GM12891 (cell line): ENCODE results near the gene ARHGAP26.

Source experiments
- DNase-seq: peaks from one replicate; pipeline ENCODE4 v3.0.0; 2011; ENCODE audit warnings: low spot score; ENCODE audit not compliant: insufficient read length
- FAIRE-seq: peaks from 2 replicates; lab custom pipeline; 2011; peaks lifted over from hg19 to GRCh38; lab: Jason Lieb, UNC
- PAX5 ChIP-seq: IDR thresholded peaks from 2 replicates; pipeline ENCODE4 v1.6.1; 2011; ENCODE audit warnings: low read length, moderate library complexity, mild to moderate bottlenecking; ENCODE audit not compliant: insufficient read depth, severe bottlenecking
- POLR2A ChIP-seq: IDR thresholded peaks from 2 replicates; pipeline ENCODE4 v1.6.1; 2011; ENCODE audit warnings: low read depth, low read length, control low read depth
- POLR2AphosphoS5 ChIP-seq: IDR thresholded peaks from 2 replicates; pipeline ENCODE4 v1.6.1; 2011; ENCODE audit warnings: low read depth, low read length, control low read depth
- POU2F2 ChIP-seq: IDR thresholded peaks from 2 replicates; pipeline ENCODE4 v1.6.1; 2011; ENCODE audit warnings: low read depth, mild to moderate bottlenecking, control low read depth, low read length, moderate library complexity
- SPI1 ChIP-seq: IDR thresholded peaks from 2 replicates; pipeline ENCODE4 v1.6.1; 2011; ENCODE audit warnings: low read depth, low read length, control low read depth
- TAF1 ChIP-seq: IDR thresholded peaks from 2 replicates; pipeline ENCODE4 v1.6.1; 2011; ENCODE audit warnings: low read depth, low read length, control low read depth

The ARHGAP26 gene

DNA sequence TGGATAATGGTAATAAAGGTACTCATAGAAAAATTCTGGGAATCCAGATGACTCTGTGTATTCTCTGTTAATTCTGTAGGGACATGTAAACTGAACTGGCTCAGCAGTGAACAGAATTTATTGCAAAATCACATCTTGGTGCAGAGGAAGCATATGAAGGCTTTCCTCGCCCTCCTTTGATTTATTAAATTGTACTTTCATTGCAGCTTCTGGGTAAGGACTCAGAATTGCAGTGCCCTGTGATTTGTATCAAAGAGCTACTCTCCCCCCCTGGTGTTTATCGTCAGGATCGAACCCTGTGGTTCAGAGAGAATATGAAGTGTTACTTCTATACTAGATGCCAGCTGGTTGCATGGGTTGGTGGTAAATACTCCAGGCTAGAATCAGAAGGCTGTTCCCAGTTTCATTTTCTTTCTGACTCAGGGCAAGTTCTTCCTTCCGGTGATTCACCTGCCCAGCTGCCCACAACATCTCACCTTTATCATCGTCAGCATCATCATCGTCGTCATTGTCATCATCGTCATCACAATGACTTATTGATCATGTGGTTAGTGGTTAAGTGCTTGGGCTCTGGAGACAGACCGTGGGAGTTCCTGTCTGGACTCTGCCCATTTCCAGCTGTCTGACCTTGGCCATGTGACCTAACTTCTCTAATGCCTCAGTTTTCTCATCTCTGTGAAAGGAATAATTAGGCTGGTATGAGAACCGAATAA is 238.8 kb downstream of the ARHGAP26 start:
- peak; percentile 82 for FAIRE-seq
- DNase-seq, result no peak
- TF ChIP-seq PAX5 (peak; percentile 32), SPI1 (peak; percentile 52; the same call in 1 of the 2 replicates), POLR2AphosphoS5 (no peak), POLR2A (no peak), TAF1 (no peak), POU2F2 (peak; percentile 37; the same call in 1 of the 2 replicates)

DNA sequence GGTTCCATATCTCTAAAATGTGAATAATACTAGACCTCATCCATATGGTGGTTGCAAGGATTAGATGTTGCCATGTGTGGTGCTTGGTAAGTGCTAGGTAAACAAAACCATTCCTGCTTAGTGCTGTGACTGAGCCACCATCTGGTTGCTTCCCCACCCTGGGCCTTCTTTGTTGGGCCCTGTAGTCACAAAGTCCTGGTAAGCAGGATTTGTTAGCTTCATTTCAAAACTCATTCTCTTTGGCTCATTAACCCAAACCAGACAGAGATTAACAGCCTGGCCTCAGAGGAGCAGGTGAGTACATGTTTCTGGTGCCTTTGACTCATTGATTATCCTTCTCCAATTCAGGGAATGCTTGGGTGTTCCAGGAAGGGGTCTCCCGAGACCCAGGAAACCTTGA is 240.2 kb downstream of the ARHGAP26 start:
- TF ChIP-seq POLR2A, result no peak
- DNase-seq (no peak), FAIRE-seq (peak; percentile 13)

DNA sequence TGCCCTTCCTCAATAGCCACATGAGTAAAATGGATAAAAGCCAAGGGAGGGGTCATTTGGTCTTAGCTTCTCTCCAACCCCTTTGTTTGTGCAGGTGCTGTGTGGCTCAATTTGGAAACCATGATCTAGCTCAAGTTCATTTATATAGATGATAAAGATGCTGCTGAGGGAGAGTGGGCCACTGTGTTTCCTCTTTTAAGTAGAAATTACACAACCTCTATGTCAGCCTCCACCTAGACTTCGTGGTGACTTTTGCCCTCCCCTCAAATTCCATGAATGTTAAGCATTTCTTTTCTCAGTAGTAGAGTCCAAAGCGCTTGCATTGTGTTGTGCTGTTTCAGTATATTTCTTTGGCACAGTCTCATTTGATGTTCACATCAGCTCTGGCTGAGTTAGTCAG is 241.4 kb downstream of the ARHGAP26 start:
- TF ChIP-seq POLR2A, result no peak
- TF ChIP-seq PAX5, result no peak
- TF ChIP-seq SPI1, result no peak
- TF ChIP-seq POLR2AphosphoS5, result no peak
- no peak for TF ChIP-seq POU2F2
- no peak for TF ChIP-seq TAF1
- FAIRE-seq (no peak), DNase-seq (no peak)

DNA sequence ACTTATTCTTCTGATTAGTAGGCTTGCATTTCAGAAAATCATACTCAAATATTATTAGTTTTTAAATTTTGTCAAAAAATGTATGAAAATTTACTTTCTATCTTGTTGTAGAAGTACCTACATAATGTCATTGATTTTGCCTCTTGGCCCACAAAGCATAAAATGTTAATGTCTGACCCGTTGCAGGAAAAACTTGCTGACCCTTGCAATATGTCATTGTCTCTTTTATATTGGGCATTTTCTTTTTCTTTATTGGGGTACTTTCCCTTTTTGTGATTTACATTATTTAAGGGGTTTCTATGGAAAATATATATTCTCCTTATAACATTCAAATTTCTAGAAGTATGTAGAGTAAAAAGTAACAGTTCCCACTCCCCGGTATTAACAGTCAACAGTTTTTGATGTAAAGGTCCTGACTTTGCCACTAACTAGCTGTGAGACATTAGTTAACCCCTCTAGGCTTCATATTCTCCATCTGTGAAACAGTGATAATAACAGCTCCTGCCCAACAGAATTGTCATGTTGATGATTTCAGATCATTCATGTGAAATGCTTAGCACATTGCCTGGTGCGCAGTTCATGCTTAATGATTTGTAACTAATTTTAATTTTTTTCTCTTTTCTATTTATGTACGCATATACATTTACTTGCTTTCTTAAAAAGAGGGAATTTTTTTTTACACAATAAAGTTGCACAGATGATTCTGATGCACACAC is 243.2 kb downstream of the ARHGAP26 start:
- FAIRE-seq (no peak), DNase-seq (no peak)
- TF ChIP-seq POLR2AphosphoS5, result no peak
- TF ChIP-seq POU2F2, result no peak
- TF ChIP-seq TAF1, result no peak
- no peak for TF ChIP-seq PAX5
- TF ChIP-seq SPI1, result no peak
- no peak for TF ChIP-seq POLR2A

DNA sequence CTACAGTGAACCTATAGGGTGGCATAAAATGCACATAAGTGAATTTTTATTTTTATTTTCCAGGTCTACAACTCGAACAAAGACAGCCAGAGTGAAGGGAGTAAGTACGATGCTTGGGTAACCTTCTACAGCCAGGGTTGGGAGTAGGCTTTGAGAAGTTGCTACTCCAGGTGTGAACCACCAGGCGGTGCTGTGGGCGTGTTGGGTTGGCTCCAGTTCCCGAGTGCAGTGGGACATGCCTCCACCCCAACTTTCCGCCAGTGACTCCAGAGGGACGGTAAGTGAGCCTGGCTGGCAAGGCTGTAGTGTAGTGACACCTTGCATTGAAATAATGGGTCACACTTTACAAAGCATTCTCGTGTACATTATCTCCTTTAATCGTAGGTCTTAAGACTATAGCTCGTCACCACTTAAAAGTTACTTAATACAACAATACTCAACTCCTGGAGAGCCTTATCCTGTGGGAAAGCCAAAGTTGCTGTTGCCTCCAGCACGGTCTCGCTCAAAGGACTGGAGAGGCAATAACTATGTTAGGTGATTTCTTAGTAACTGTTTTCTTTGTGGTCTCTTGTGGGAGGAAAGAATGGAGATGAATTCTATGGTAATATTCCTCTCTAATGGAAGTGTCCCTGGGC is 244.0 kb downstream of the ARHGAP26 start:
- peak; percentile 80 for FAIRE-seq
- TF ChIP-seq PAX5 (no peak), POU2F2 (no peak)
- DNase-seq, result no peak

DNA sequence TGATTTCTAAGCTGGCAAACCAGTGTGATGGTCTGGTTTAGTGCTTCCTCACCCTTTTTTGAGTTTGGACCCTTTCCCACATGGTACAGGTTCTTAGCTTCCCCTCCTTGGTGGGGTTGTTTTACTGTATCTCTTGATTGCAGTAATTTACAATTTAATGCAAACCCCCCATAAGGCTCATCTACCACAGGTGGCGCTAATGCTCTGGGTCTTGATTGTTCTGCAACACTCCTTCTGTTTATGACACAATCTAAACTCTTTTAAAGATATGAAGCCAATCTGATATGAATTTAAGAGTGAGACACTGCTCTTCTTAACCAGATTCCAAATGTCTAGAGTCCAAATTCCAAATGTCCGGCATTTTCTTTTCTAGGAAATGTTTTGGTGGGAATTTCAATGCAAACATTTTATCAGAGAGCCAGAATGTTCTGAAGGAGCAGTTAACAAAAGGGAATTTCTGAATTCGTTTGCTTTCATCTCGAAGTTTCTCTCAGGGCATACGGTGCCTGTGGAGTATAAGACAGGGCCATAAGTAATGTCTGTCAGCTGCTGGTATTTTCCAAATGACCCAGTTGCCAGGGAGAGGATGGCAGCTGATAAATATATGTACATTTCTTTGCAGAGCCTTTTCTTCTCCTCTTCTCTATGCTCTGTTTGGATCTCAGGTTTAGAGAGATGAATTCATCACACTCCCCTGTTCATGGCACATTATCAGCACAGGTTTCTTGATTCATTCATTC is 246.8 kb downstream of the ARHGAP26 start:
- DNase-seq, result no peak
- no peak for TF ChIP-seq POLR2A
- no peak for TF ChIP-seq SPI1
- TF ChIP-seq TAF1, result no peak
- TF ChIP-seq PAX5, result no peak
- no peak for TF ChIP-seq POLR2AphosphoS5
- no peak for TF ChIP-seq POU2F2
- peak; percentile 77 for FAIRE-seq

DNA sequence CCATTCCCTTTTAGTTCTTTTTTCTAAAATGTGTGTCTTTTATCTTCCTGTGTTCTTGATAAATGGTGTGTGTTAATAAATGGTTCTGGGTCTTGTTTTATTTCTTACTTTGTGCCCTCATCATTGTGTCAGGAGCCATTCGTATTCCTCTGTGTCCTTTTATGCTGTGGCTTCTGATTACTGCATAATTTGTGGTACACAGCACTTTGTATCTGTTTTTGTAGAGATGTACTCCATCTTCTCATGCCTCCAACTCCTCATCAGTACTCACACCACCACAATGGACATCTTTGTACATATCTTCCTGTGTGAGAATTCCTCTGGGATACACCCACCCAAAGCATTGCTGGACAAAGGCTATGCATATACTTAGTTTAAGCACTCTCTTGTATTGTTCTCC is 247.4 kb downstream of the ARHGAP26 start:
- peak; percentile 33 for FAIRE-seq
- TF ChIP-seq POU2F2, result no peak
- TF ChIP-seq POLR2AphosphoS5, result no peak
- TF ChIP-seq SPI1, result no peak
- DNase-seq, result no peak

DNA sequence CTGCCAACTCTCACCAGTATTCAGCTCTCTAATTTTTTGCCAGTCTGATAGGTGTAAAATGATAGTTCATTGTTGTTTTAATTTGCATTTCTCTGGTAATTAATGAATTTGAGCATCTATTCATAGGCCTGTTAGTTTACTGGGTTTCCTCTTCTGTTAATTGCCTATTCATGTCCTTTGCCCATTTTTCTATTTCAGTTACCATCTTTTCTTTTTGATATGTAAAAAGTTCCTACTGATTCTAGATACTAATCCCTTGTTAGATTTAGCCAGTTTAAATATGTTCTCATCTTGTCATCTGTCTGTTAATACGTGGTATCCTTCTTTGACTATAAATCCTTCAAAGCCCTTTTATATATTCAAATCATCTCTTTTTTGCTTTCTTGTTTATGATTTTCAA is 247.8 kb downstream of the ARHGAP26 start:
- FAIRE-seq (no peak), DNase-seq (no peak)
- TF ChIP-seq TAF1, result no peak
- TF ChIP-seq POLR2AphosphoS5, result no peak
- no peak for TF ChIP-seq PAX5

DNA sequence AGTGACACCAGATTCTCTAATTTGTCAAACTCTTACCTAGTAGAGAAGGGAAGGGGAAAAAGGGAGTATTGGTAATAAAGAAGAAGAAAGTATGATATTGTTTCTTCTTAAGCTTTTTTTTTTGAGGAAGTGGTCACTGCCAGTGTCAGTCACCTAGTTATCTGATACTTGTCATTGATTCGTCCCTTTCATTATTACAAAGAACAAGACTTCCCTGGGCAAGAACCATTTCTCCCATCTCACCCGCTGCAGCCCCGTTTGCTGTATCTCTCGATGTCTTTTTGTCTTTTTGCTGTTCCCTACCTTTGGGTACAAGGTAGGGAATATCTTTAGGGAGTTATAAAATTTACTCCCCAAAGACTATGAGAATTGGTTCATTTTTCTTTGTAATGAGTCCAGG is 249.0 kb downstream of the ARHGAP26 start:
- FAIRE-seq (peak; percentile 23), DNase-seq (no peak)
- TF ChIP-seq SPI1 (peak; percentile 96), TAF1 (no peak), POLR2A (peak; percentile 35; the same call in 1 of the 2 replicates), POLR2AphosphoS5 (no peak), PAX5 (no peak)
